HepG2 (cell line): ENCODE measurements around the gene MYO3B.

ENCODE experiments used
- ATF7-NPFF ChIP-seq: sonication (generic); formaldehyde crosslinking; IDR thresholded peaks from 2 replicates; pipeline ENCODE4 v1.8.1; 2023; ENCODE audit warnings: mild to moderate bottlenecking, low read depth, missing genetic modification reagents, moderate library complexity
- CTCF ChIP-seq: sonication (generic); formaldehyde crosslinking; IDR thresholded peaks from 2 replicates; pipeline ENCODE4 v1.5.0; 2020; ENCODE audit warnings: mild to moderate bottlenecking, missing genetic modification reagents, moderate library complexity
- ELF3 ChIP-seq: IDR thresholded peaks from 2 replicates; pipeline ENCODE4 v1.6.1; 2016; ENCODE audit warnings: missing genetic modification reagents, missing compliant biosample characterization
- EP300 ChIP-seq, 3 experiments: sonication (generic) in 1 of 3; formaldehyde crosslinking in 1 of 3; IDR thresholded peaks; 2 replicates each; pipeline versions ENCODE4 v1.5.1 to v1.6.1; 2011 to 2020; ENCODE audit warnings: low read depth in 2 of 3, low read length in 2 of 3, borderline replicate concordance in 1 of 3, improper control_type of control experiment in 1 of 3, mild to moderate bottlenecking in 1 of 3, missing genetic modification reagents in 1 of 3, moderate library complexity in 1 of 3
- FOSL1 ChIP-seq: sonication (generic); formaldehyde crosslinking; IDR thresholded peaks from 2 replicates; pipeline ENCODE4 v1.9.0; 2021; ENCODE audit warnings: missing genetic modification reagents, borderline replicate concordance
- FOSL2 ChIP-seq: sonication (generic); formaldehyde crosslinking; IDR thresholded peaks from 2 replicates; pipeline ENCODE4 v1.4.0; 2020; ENCODE audit warnings: missing genetic modification reagents
- JUNB ChIP-seq: sonication (generic); formaldehyde crosslinking; IDR thresholded peaks from 2 replicates; pipeline ENCODE4 v1.8.0; 2022; ENCODE audit warnings: missing genetic modification reagents, mild to moderate bottlenecking, borderline replicate concordance
- POLR2A ChIP-seq, 2 experiments: IDR thresholded peaks; 2 replicates each; pipeline ENCODE4 v1.6.1; 2011; ENCODE audit warnings: low read depth in 2 of 2, low read length in 2 of 2, mild to moderate bottlenecking in 1 of 2, moderate library complexity in 1 of 2; ENCODE audit not compliant: insufficient read depth in 1 of 2
- SOX13 ChIP-seq, 3 experiments: fragments of 450-650 bp in 1 of 3; sonication (generic) in 1 of 3; formaldehyde crosslinking in 1 of 3; IDR thresholded peaks in 2 of 3; conservative IDR thresholded peaks in 1 of 3; 2 replicates each; pipeline versions ENCODE4 v1.5.0 to v1.6.1; 2016 to 2020; ENCODE audit warnings: antibody characterized with exemption in 1 of 3, mild to moderate bottlenecking in 1 of 3, missing compliant biosample characterization in 1 of 3, missing genetic modification reagents in 1 of 3, moderate library complexity in 1 of 3

- no peak for TF ChIP-seq SOX13 (IDR thresholded peaks at IDR 0.05)
- no peak for TF ChIP-seq SOX13 (CRISPR knock-in tag; conservative IDR thresholded peaks at IDR 0.05 in 1 of 2, IDR thresholded peaks at IDR 0.05 in 1 of 2)
- TF ChIP-seq JUNB (CRISPR knock-in tag) = no peak
- TF ChIP-seq CTCF (CRISPR knock-in tag) = no peak
- no peak for TF ChIP-seq POLR2A (IDR thresholded peaks at IDR 0.05; ENCODE audit: insufficient read depth in 1 of 2, low read depth in 2 of 2, low read length in 2 of 2)
- no peak for TF ChIP-seq ATF7-NPFF (CRISPR knock-in tag)
- TF ChIP-seq FOSL2 (CRISPR knock-in tag) = 0 out of 2 replicates have a peak, but pooled peaks have one; percentile 4
- no peak for TF ChIP-seq ELF3 (CRISPR knock-in tag)
- no peak for TF ChIP-seq FOSL1 (CRISPR knock-in tag)
- no peak for TF ChIP-seq EP300 (IDR thresholded peaks at IDR 0.05; ENCODE audit: low read depth in 2 of 2, low read length in 2 of 2)
- no peak for TF ChIP-seq EP300 (CRISPR knock-in tag; IDR thresholded peaks at IDR 0.05; ENCODE audit: borderline replicate concordance)
Observed at GRCh38 chr2:170307052-170307451, 129.1 kb downstream of the MYO3B start.
